Keratinocyte (primary cell): ENCODE measurements around the gene SNTG2. TPM values are rescaled to one million over a fixed set of nuclear protein-coding genes. Genes with fewer than 3 reads are reported as not detected.

Experiments used
- DNase-seq: peaks from one replicate; pipeline ENCODE4 v3.0.0-alpha.2; 2011; ENCODE audit warnings: low read depth, missing footprints, low spot score
- FAIRE-seq: peaks from 2 replicates; lab custom pipeline; 2011; peaks lifted over from hg19 to GRCh38; lab: Jason Lieb, UNC
- H2AFZ ChIP-seq: 2 replicates; pipeline ENCODE4 v1.6.0; 2012; ENCODE audit warnings: low read length, control low read depth, inconsistent platforms; ENCODE audit not compliant: control insufficient read depth
- H3K27ac ChIP-seq: 2 replicates; pipeline ENCODE4 v1.5.1; 2011; ENCODE audit warnings: low read length; ENCODE audit not compliant: control insufficient read depth, insufficient read depth
- H3K27me3 ChIP-seq: 3 replicates; pipeline ENCODE4 v1.6.0; 2011; ENCODE audit warnings: low read length; ENCODE audit not compliant: control insufficient read depth, insufficient read depth; ENCODE audit errors: extremely low read depth
- H3K36me3 ChIP-seq, 2 experiments: 2 replicates in 1 of 2; 3 replicates in 1 of 2; pipeline ENCODE4 v1.5.1; 2011; ENCODE audit warnings: low read length in 2 of 2, mild to moderate bottlenecking in 1 of 2; ENCODE audit not compliant: control insufficient read depth in 2 of 2, insufficient read depth in 2 of 2; ENCODE audit errors: extremely low read depth in 1 of 2
- H3K4me1 ChIP-seq: 3 replicates; pipeline ENCODE4 v1.5.1; 2011; ENCODE audit warnings: low read length; ENCODE audit not compliant: control insufficient read depth, insufficient read depth; ENCODE audit errors: extremely low read depth
- H3K4me2 ChIP-seq: 3 replicates; pipeline ENCODE4 v1.6.0; 2011; ENCODE audit warnings: low read depth, low read length; ENCODE audit not compliant: control insufficient read depth, insufficient read depth; ENCODE audit errors: extremely low read depth
- H3K4me3 ChIP-seq, 3 experiments: fragments of 200-600 bp in 1 of 3; sonication (generic) in 1 of 3; 2 replicates in 2 of 3; 3 replicates in 1 of 3; pipeline ENCODE4 v1.5.1; 2011 to 2016; ENCODE audit warnings: low read length in 3 of 3, mild to moderate bottlenecking in 3 of 3, control low read depth in 2 of 3, inconsistent platforms in 1 of 3, low read depth in 1 of 3, mixed read lengths in 1 of 3, mixed run types in 1 of 3, moderate library complexity in 1 of 3; ENCODE audit not compliant: control insufficient read depth in 2 of 3, insufficient read depth in 2 of 3; ENCODE audit errors: extremely low read depth in 1 of 3
- H3K79me2 ChIP-seq: 2 replicates; pipeline ENCODE4 v1.6.0; 2012; ENCODE audit warnings: low read length; ENCODE audit not compliant: control insufficient read depth, insufficient read depth
- H3K9ac ChIP-seq: 3 replicates; pipeline ENCODE4 v1.6.0; 2011; ENCODE audit warnings: low read length; ENCODE audit not compliant: control insufficient read depth, insufficient read depth; ENCODE audit errors: extremely low read depth
- H3K9me1 ChIP-seq: 3 replicates; pipeline ENCODE4 v1.6.0; 2011; ENCODE audit warnings: low read length; ENCODE audit not compliant: control insufficient read depth, insufficient read depth; ENCODE audit errors: extremely low read depth
- H3K9me3 ChIP-seq: 2 replicates; pipeline ENCODE4 v1.5.1; 2012; ENCODE audit warnings: low read depth, low read length; ENCODE audit not compliant: control insufficient read depth
- H4K20me1 ChIP-seq: 3 replicates; pipeline ENCODE4 v1.6.0; 2011; ENCODE audit warnings: low read length; ENCODE audit not compliant: control insufficient read depth, insufficient read depth; ENCODE audit errors: extremely low read depth
- EZH2 ChIP-seq: IDR thresholded peaks from one replicate; pipeline ENCODE4 v1.6.1; 2012; ENCODE audit warnings: inconsistent platforms, mild to moderate bottlenecking, low read length, moderate library complexity
- dilution Hi-C: fragments of 300-500 bp; cut with MboI; formaldehyde crosslinking; loops from one replicate; pipeline ENCODE4 v1.7.0; 2020; ENCODE audit warnings: low sequenced_read_pairs; ENCODE audit not compliant: extremely low pct_ligation_motif_present
- polyA plus RNA-seq, 5 experiments: library from polyadenylated mRNA; depleted of rRNA in 3 of 5; stranded (reverse) in 3 of 5; stranded (forward) in 1 of 5; unstranded in 1 of 5; fragments of >200 nt; gene quantifications; 1 replicate in 1 of 5; 2 replicates in 3 of 5; 3 replicates in 1 of 5; pipeline versions ENCODE4 v1.2.1 to v1.2.3, GENCODE V29; 2011 to 2012; ENCODE audit warnings: missing spikeins in 2 of 5, low read depth in 1 of 5, low replicate concordance in 1 of 5
- TF ChIP-seq, protein P1 (sequence below), 3 experiments: IDR thresholded peaks in 1 of 3; conservative IDR thresholded peaks in 1 of 3; optimal IDR thresholded peaks in 1 of 3; 2 replicates in 2 of 3; 3 replicates in 1 of 3; pipeline versions ENCODE3 to v1.5.1; 2011; ENCODE audit warnings: low read length in 3 of 3, mild to moderate bottlenecking in 3 of 3, moderate library complexity in 2 of 3, control low read depth in 1 of 3, inconsistent platforms in 1 of 3; ENCODE audit not compliant: insufficient read depth in 2 of 3; ENCODE audit errors: extremely low read depth in 1 of 3

Gene SNTG2
- polyA plus RNA-seq, 1 donor (not counting 4 experiments of a cell fraction or from before 2014, with no cell fraction given), result not detected

- TF ChIP-seq EZH2, result no peak
- TF ChIP-seq, protein P1, sequence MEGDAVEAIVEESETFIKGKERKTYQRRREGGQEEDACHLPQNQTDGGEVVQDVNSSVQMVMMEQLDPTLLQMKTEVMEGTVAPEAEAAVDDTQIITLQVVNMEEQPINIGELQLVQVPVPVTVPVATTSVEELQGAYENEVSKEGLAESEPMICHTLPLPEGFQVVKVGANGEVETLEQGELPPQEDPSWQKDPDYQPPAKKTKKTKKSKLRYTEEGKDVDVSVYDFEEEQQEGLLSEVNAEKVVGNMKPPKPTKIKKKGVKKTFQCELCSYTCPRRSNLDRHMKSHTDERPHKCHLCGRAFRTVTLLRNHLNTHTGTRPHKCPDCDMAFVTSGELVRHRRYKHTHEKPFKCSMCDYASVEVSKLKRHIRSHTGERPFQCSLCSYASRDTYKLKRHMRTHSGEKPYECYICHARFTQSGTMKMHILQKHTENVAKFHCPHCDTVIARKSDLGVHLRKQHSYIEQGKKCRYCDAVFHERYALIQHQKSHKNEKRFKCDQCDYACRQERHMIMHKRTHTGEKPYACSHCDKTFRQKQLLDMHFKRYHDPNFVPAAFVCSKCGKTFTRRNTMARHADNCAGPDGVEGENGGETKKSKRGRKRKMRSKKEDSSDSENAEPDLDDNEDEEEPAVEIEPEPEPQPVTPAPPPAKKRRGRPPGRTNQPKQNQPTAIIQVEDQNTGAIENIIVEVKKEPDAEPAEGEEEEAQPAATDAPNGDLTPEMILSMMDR (optimal IDR thresholded peaks at IDR 0.05 in 1 of 3, IDR thresholded peaks at IDR 0.05 in 1 of 3, conservative IDR thresholded peaks at IDR 0.05 in 1 of 3; ENCODE audit: extremely low read depth in 1 of 3, insufficient read depth in 2 of 3, low read length in 3 of 3), result no peak
- dilution Hi-C loops, result no loop called here
- Histone ChIP-seq H3K9ac (no peak overlapping the region), H3K27ac (no peak overlapping the region), H3K4me3 (no peak overlapping the region), H3K9me1 (no peaks in the 10 kb centered on the region), H3K79me2 (no peaks in the 10 kb centered on the region), H3K4me1 (no peaks in the 10 kb centered on the region), H3K4me2 (no peak overlapping the region), H2AFZ (no peak overlapping the region), H3K36me3 (no peaks in the 10 kb centered on the region), H3K9me3 (no peaks in the 10 kb centered on the region), H4K20me1 (no peaks in the 10 kb centered on the region), H3K27me3 (no peaks in the 10 kb centered on the region)
- DNase-seq (no peak), FAIRE-seq (no peak)
These were observed 235.8 kb downstream of the SNTG2 start for GRCh38 chr2:1186421-1186820.

DNA sequence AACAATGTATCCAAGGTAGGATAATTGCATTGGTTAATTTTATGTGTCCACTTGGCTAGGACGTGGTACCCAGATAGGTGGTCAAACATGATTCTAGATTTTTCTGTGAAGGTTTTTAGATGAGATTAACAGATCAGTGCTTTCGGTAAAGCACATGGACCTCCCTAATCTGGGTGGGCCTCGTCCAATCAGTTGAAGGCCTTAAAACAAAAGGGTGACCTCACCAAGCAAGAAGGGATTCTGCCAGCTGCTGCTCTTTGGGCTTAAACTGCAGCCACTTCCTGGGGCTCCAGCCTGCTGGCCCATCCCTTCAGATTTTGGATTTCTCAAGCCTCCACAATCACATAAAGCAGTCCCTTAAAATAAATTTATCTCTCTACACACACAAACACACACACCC lies 236.5 kb downstream of the SNTG2 start:
- Histone ChIP-seq H2AFZ (no peak overlapping the region), H4K20me1 (no peaks in the 10 kb centered on the region), H3K9me1 (no peaks in the 10 kb centered on the region), H3K4me3 (no peak overlapping the region), H3K27ac (no peak overlapping the region), H3K9ac (no peak overlapping the region), H3K9me3 (no peaks in the 10 kb centered on the region), H3K4me2 (no peak overlapping the region), H3K27me3 (no peaks in the 10 kb centered on the region), H3K79me2 (no peaks in the 10 kb centered on the region), H3K36me3 (no peaks in the 10 kb centered on the region), H3K4me1 (no peaks in the 10 kb centered on the region)
- FAIRE-seq (no peak), DNase-seq (no peak)
- no peak for TF ChIP-seq EZH2
- TF ChIP-seq, protein P1 (optimal IDR thresholded peaks at IDR 0.05 in 1 of 3, IDR thresholded peaks at IDR 0.05 in 1 of 3, conservative IDR thresholded peaks at IDR 0.05 in 1 of 3; ENCODE audit: extremely low read depth in 1 of 3, insufficient read depth in 2 of 3, low read length in 3 of 3), result no peak
- dilution Hi-C loops, result no loop called here
